Esophagus muscularis mucosa (tissue), 4 donors: ENCODE results near the gene AHCYL1. TPM values are rescaled to one million over a fixed set of nuclear protein-coding genes. Genes with fewer than 3 reads are reported as not detected.

Experiments used
- DNase-seq: peaks from one replicate; pipeline ENCODE4 v3.0.0-alpha.2; 2017; ENCODE audit errors: extremely low spot score
- H3K27ac ChIP-seq, 4 donors: fragments of 200-600 bp; sonication (generic); replicated peaks in 1 of 4; 1 replicate in 3 of 4; 2 replicates in 1 of 4; pipeline ENCODE4 v1.5.1; 2016 to 2019; ENCODE audit warnings: mild to moderate bottlenecking in 1 of 4
- H3K27me3 ChIP-seq, 4 donors: fragments of 200-600 bp; sonication (generic); one replicate each; pipeline versions ENCODE4 v1.5.1 to v1.6.0; 2016 to 2019
- H3K36me3 ChIP-seq, 4 donors: fragments of 200-600 bp; sonication (generic); one replicate each; pipeline ENCODE4 v1.5.1; 2016 to 2019
- H3K4me1 ChIP-seq, 4 donors: fragments of 200-600 bp; sonication (generic); one replicate each; pipeline ENCODE4 v1.5.1; 2016 to 2019
- H3K4me3 ChIP-seq, 4 donors: fragments of 200-600 bp; sonication (generic); 1 replicate in 2 of 4; 2 replicates in 2 of 4; pipeline ENCODE4 v1.5.1; 2016 to 2019; ENCODE audit warnings: mild to moderate bottlenecking in 4 of 4, moderate library complexity in 1 of 4
- H3K9me3 ChIP-seq, 4 donors: fragments of 200-600 bp; sonication (generic); 1 replicate in 3 of 4; 2 replicates in 1 of 4; pipeline ENCODE4 v1.5.1; 2016 to 2019
- CTCF ChIP-seq, 3 experiments: fragments of 200-600 bp in 2 of 3; fragments of 450-650 bp in 1 of 3; sonication (generic) in 2 of 3; IDR thresholded peaks; one replicate each; pipeline ENCODE4 v1.5.1; 2017 to 2019; ENCODE audit warnings: antibody characterized with exemption in 3 of 3, mild to moderate bottlenecking in 2 of 3, moderate library complexity in 1 of 3
- EP300 ChIP-seq: sonication (generic); formaldehyde crosslinking; IDR thresholded peaks from one replicate; pipeline ENCODE4 v1.6.1; 2017; ENCODE audit warnings: antibody characterized with exemption
- POLR2A ChIP-seq: fragments of 450-650 bp; IDR thresholded peaks from one replicate; pipeline ENCODE4 v1.6.1; 2017; ENCODE audit warnings: antibody characterized with exemption, moderate library complexity, mild to moderate bottlenecking, low read depth
- POLR2AphosphoS5 ChIP-seq, 2 donors: sonication (generic); formaldehyde crosslinking; IDR thresholded peaks; one replicate each; pipeline ENCODE4 v1.6.1; 2017; ENCODE audit warnings: antibody characterized with exemption in 2 of 2
- WGBS: methylation state at CpG from one replicate; pipeline ENCODE4 v1.1.5; 2018; 5-methylcytosine and 5-hydroxymethylcytosine counted together
- intact Hi-C: fragments of 100-400 bp; cut with DNase I; formaldehyde crosslinking; loops from one replicate; pipeline ENCODE4 v1.15.1; 2023
- total RNA-seq, 4 donors: library from RNA; depleted of rRNA; stranded (reverse); fragments of >200 nt; gene quantifications; one replicate each; pipeline versions ENCODE4 v1.1.0 to v1.2.1, GENCODE V29; 2016

Gene AHCYL1
- total RNA-seq, 4 donors from 2014 or later, result 72.1 to 111 (median 91.0) TPM

- TF ChIP-seq POLR2AphosphoS5 (IDR thresholded peaks at IDR 0.05), result no peak
- TF ChIP-seq POLR2A, result no peak
- DNase-seq, result no peak
- H3K4me1 ChIP-seq, result peaks cover 18 to 28% (median 24%) of the 10 kb centered on the region in 4 donors
- H3K9me3 ChIP-seq, result no peaks in the 10 kb centered on the region
- peaks cover 58 to 100% (median 98%) of the 10 kb centered on the region in 4 donors for H3K36me3 ChIP-seq
- no peak overlapping the region for H3K27ac ChIP-seq
- no peak overlapping the region for H3K4me3 ChIP-seq
- no peaks in the 10 kb centered on the region for H3K27me3 ChIP-seq
- intact Hi-C loops, result no loop called here
- WGBS, result 93% methylated on average over 5 of the region's 5 CpGs
Observed at GRCh38 chr1:110048240-110048639, 63.7 kb downstream of the AHCYL1 start.

GRCh38 chr1:110048923-110049601, 64.5 kb downstream of the AHCYL1 start:
- no peak overlapping the region for H3K4me3 ChIP-seq
- H3K9me3 ChIP-seq, result no peaks in the 10 kb centered on the region
- peaks cover 58 to 100% (median 98%) of the 10 kb centered on the region in 4 donors for H3K36me3 ChIP-seq
- 87% methylated on average over 9 of the region's 9 CpGs for WGBS
- peaks cover 24 to 28% (median 26%) of the 10 kb centered on the region in 4 donors for H3K4me1 ChIP-seq
- no peaks in the 10 kb centered on the region for H3K27me3 ChIP-seq
- intact Hi-C loops, result no loop called here
- no peak for DNase-seq
- peak overlapping the region in 1 of 4 donors; percentile 13 for H3K27ac ChIP-seq
- TF ChIP-seq POLR2A, result no peak
- no peak for TF ChIP-seq POLR2AphosphoS5 (IDR thresholded peaks at IDR 0.05)
- TF ChIP-seq EP300, result no peak
- TF ChIP-seq CTCF (IDR thresholded peaks at IDR 0.05), result no peak

DNA sequence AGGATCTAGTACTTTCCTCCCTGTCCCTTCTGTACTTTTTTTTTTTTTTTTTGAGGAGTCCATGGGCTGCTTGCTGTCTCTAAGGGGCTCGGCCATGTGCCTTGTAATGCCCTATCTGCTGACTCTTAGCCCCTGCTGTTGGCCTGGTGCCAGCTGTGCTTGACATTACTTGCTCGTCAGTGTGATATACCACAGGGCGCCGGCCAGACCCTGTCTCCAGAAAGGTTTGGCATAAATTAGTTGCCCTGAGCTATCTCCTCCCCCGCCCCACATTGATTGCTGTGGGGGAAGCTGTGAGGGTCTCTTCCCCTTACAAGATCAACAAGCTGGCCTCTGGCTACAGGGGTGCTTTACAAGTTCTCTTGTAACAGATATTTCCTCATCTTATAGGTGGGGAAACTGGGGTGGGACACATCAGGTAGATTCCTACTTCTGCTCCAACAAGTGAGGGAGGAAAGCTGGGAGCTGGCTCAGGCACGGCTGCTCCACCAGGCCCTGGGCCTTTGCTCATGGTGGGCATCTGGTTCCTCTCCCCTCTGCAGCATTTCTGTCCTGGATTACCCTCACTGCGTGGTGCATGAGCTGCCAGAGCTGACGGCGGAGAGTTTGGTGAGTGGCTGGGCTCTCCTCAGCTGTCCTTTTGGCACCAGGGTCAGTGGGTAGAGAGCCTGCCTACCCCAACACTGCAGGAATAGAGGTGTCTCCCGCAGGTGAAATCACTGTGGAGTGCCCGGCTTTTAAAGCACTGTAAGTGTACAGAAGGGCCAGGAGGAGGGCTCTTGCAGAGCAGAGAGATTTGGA, 65.4 kb downstream of the AHCYL1 start:
- TF ChIP-seq EP300 (no peak), POLR2AphosphoS5 (IDR thresholded peaks at IDR 0.05) (no peak), CTCF (IDR thresholded peaks at IDR 0.05) (no peak), POLR2A (no peak)
- H3K36me3 ChIP-seq, result peaks cover 58 to 100% (median 99%) of the 10 kb centered on the region in 4 donors
- intact Hi-C loops, result loop anchor here (10.0 kb wide), 1 partner anchor 415 kb away; no protein-coding TSS in a partner anchor

GRCh38 chr1:110050602-110051261, 66.2 kb downstream of the AHCYL1 start:
- Histone ChIP-seq H3K36me3 (peaks cover 53 to 100% (median 99%) of the 10 kb centered on the region in 4 donors), H3K27ac (peak overlapping the region in 1 of 4 donors; percentile 13)

More for the DNA sequence above, 65.4 kb downstream of the AHCYL1 start:
- peaks cover 24 to 30% (median 27%) of the 10 kb centered on the region in 4 donors for H3K4me1 ChIP-seq
- WGBS, result 87% methylated on average over 8 of the region's 11 CpGs
- no peaks in the 10 kb centered on the region for H3K9me3 ChIP-seq
- peak overlapping the region in 1 of 4 donors; percentile 13 for H3K27ac ChIP-seq
- H3K27me3 ChIP-seq, result no peaks in the 10 kb centered on the region
- no peak for DNase-seq
- no peak overlapping the region for H3K4me3 ChIP-seq

More at GRCh38 chr1:110050602-110051261, 66.2 kb downstream of the AHCYL1 start:
- peaks cover 26 to 36% (median 30%) of the 10 kb centered on the region in 4 donors for H3K4me1 ChIP-seq
- TF ChIP-seq POLR2A (no peak), POLR2AphosphoS5 (IDR thresholded peaks at IDR 0.05) (no peak), CTCF (IDR thresholded peaks at IDR 0.05) (no peak), EP300 (no peak)
- 67% methylated on average over 4 of the region's 4 CpGs for WGBS
- no peak overlapping the region for H3K4me3 ChIP-seq
- intact Hi-C loops, result loop anchor here (10.0 kb wide), 1 partner anchor 414 kb away; no protein-coding TSS in a partner anchor
- no peak for DNase-seq
- no peaks in the 10 kb centered on the region for H3K9me3 ChIP-seq
- no peaks in the 10 kb centered on the region for H3K27me3 ChIP-seq
